Thyroid gland (tissue), 4 donors: ENCODE measurements around the gene GINM1. TPM values are rescaled to one million over a fixed set of nuclear protein-coding genes. Genes with fewer than 3 reads are reported as not detected.

ENCODE experiments used
- DNase-seq, 2 donors: peaks; one replicate each; pipeline ENCODE4 v3.0.0-alpha.2; 2019
- H3K27ac ChIP-seq, 3 donors: fragments of 200-600 bp; sonication (generic); 1 replicate in 2 of 3; 2 replicates in 1 of 3; pipeline ENCODE4 v1.5.1; 2016 to 2019; ENCODE audit warnings: mild to moderate bottlenecking in 1 of 3, moderate library complexity in 1 of 3
- H3K27me3 ChIP-seq: fragments of 200-600 bp; sonication (generic); one replicate; pipeline ENCODE4 v1.5.1; 2019
- H3K36me3 ChIP-seq, 2 donors: fragments of 200-600 bp; sonication (generic); one replicate each; pipeline ENCODE4 v1.5.1; 2016 to 2019
- H3K4me1 ChIP-seq, 2 donors: fragments of 200-600 bp; sonication (generic); one replicate each; pipeline ENCODE4 v1.5.1; 2017 to 2019
- H3K4me3 ChIP-seq, 3 donors: fragments of 200-600 bp; sonication (generic); replicated peaks in 1 of 3; 1 replicate in 2 of 3; 2 replicates in 1 of 3; pipeline ENCODE4 v1.5.1; 2016; ENCODE audit warnings: mild to moderate bottlenecking in 1 of 3
- H3K9me3 ChIP-seq: fragments of 200-600 bp; sonication (generic); one replicate; pipeline ENCODE4 v1.5.1; 2017
- POLR2A ChIP-seq, 2 donors: fragments of 450-650 bp; IDR thresholded peaks; one replicate each; pipeline ENCODE4 v1.6.1; 2017; ENCODE audit warnings: antibody characterized with exemption in 2 of 2, mild to moderate bottlenecking in 2 of 2, moderate library complexity in 1 of 2
- WGBS, 2 donors: methylation state at CpG; one replicate each; pipeline ENCODE4 v1.1.5; 2017; 5-methylcytosine and 5-hydroxymethylcytosine counted together
- intact Hi-C: fragments of 100-400 bp; cut with DNase I; formaldehyde crosslinking; loops from one replicate; pipeline ENCODE4 v1.15.1; 2023
- total RNA-seq, 4 donors: library from RNA; depleted of rRNA; stranded (reverse); fragments of >200 nt; gene quantifications; one replicate each; pipeline ENCODE4 v1.2.3, GENCODE V29; 2016
- TF ChIP-seq, protein P1 (sequence below), 6 experiments: fragments of 200-600 bp in 3 of 6; fragments of 450-650 bp in 3 of 6; sonication (generic) in 3 of 6; IDR thresholded peaks; one replicate each; pipeline ENCODE4 v1.5.1; 2016 to 2019; ENCODE audit warnings: antibody characterized with exemption in 6 of 6, mild to moderate bottlenecking in 2 of 6, inconsistent platforms in 1 of 6, moderate library complexity in 1 of 6

Gene GINM1
- 100 to 1,000 TPM in 1 of 4 donors, 10 to 100 TPM in 3; 77.3 to 101 (median 86.8) TPM for total RNA-seq

DNA sequence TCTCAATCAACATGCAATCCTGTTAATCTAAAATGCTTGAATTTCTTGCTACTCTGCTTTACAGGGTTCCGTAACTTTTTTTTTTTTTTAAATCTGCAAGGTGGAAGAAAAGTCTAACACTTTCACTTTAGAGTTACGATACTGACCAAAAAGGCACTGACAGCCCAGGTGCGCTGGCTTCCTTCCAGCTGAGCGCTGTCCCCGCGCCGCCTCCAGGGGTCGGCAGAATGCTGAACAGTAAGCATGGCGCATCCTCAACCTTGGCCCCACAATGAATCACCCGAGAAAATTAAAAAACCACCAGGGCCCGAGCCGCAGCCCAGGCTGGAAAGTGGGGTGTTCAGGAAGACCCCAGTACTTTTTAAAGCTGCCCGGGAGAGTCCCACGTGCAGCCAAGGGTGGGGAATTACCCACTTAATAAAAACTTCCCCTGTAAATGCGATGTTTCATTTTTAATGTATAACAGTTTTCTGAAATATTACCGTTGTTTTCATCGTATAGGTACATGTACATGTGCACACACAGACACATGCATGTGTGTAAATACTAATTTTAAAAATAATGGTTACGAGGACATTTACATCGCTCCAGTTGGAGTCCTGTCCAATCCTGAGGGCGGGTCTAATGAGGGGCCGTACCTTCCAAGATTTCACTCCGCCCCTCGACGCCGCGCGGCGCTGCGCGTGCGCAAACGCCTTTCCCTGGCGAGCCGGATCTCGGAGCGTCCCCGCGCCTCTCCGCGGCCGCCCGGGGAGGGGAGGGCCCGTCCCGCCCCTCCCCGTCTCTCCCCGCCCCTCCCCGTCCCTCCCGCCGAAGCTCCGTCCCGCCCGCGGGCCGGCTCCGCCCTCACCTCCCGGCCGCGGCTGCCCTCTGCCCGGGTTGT, at the start of gene GINM1:
Gene GINM1 (plus strand): TSS at position 849 of the 883 bp plus-strand sequence. CDS start 40 bp downstream, outside the sequence.
- Histone ChIP-seq H3K27me3 (no peaks in the 10 kb centered on the region), H3K9me3 (no peaks in the 10 kb centered on the region), H3K27ac (peak within 1 kb of the TSS; percentile 88 to 96 (median 89)), H3K36me3 (no peaks in the 10 kb centered on the region), H3K4me3 (peak within 1 kb of the TSS; percentile 91 to 99 (median 92)), H3K4me1 (peaks cover 7 to 14% of the 10 kb centered on the region in 2 donors)
- 0% methylated on average over 22 to 32 of the region's 59 CpGs for WGBS, 2 donors
- DNase-seq = peak; percentile 93 to 96
- intact Hi-C loops = loop anchor here (10.0 kb wide), 2 partner anchors 169 to 299 kb away; partner anchors contain the start of gene LRP11
- TF ChIP-seq, protein P1, sequence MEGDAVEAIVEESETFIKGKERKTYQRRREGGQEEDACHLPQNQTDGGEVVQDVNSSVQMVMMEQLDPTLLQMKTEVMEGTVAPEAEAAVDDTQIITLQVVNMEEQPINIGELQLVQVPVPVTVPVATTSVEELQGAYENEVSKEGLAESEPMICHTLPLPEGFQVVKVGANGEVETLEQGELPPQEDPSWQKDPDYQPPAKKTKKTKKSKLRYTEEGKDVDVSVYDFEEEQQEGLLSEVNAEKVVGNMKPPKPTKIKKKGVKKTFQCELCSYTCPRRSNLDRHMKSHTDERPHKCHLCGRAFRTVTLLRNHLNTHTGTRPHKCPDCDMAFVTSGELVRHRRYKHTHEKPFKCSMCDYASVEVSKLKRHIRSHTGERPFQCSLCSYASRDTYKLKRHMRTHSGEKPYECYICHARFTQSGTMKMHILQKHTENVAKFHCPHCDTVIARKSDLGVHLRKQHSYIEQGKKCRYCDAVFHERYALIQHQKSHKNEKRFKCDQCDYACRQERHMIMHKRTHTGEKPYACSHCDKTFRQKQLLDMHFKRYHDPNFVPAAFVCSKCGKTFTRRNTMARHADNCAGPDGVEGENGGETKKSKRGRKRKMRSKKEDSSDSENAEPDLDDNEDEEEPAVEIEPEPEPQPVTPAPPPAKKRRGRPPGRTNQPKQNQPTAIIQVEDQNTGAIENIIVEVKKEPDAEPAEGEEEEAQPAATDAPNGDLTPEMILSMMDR (IDR thresholded peaks at IDR 0.05) = peak; percentile 24 to 80 (median 72)
- no peak for TF ChIP-seq POLR2A (IDR thresholded peaks at IDR 0.05)

GRCh38 chr6:149529650-149530049, 36.5 kb upstream of the GINM1 start:
- intact Hi-C loops = no loop called here
- Histone ChIP-seq H3K9me3 (no peaks in the 10 kb centered on the region), H3K4me3 (no peak overlapping the region), H3K36me3 (peaks cover 32 to 42% of the 10 kb centered on the region in 2 donors), H3K4me1 (no peaks in the 10 kb centered on the region), H3K27ac (no peak overlapping the region), H3K27me3 (no peaks in the 10 kb centered on the region)
- TF ChIP-seq, protein P1 (IDR thresholded peaks at IDR 0.05) = no peak
- no peak for TF ChIP-seq POLR2A (IDR thresholded peaks at IDR 0.05)
- WGBS, 2 donors = 97% methylated on average over 5 of the region's 5 CpGs
- no peak for DNase-seq

GRCh38 chr6:149534742-149535141, 31.4 kb upstream of the GINM1 start:
- H3K36me3 ChIP-seq = peaks cover 58 to 64% of the 10 kb centered on the region in 2 donors

GRCh38 chr6:149541139-149541538, 25.0 kb upstream of the GINM1 start:
- Histone ChIP-seq H3K9me3 (no peaks in the 10 kb centered on the region), H3K4me3 (no peak overlapping the region), H3K36me3 (peaks cover 42% of the 10 kb centered on the region in 2 donors), H3K4me1 (peaks cover 15 to 20% of the 10 kb centered on the region in 2 donors), H3K27ac (no peak overlapping the region), H3K27me3 (no peaks in the 10 kb centered on the region)
- DNase-seq = no peak
- WGBS, 2 donors = 88 to 91% methylated on average over 2 of the region's 2 CpGs
- intact Hi-C loops = no loop called here
- TF ChIP-seq, protein P1 (IDR thresholded peaks at IDR 0.05) = no peak
- no peak for TF ChIP-seq POLR2A (IDR thresholded peaks at IDR 0.05)

More at GRCh38 chr6:149534742-149535141, 31.4 kb upstream of the GINM1 start:
- Histone ChIP-seq H3K27ac (no peak overlapping the region), H3K4me1 (no peaks in the 10 kb centered on the region), H3K27me3 (no peaks in the 10 kb centered on the region), H3K9me3 (no peaks in the 10 kb centered on the region), H3K4me3 (no peak overlapping the region)
- intact Hi-C loops = no loop called here
- DNase-seq = no peak
- 96 to 99% methylated on average over 1 of the region's 1 CpG for WGBS, 2 donors
- TF ChIP-seq POLR2A (IDR thresholded peaks at IDR 0.05) = no peak
- TF ChIP-seq, protein P1 (IDR thresholded peaks at IDR 0.05) = no peak
